Astrocyte (in vitro differentiated cells and primary cell): Measurements from ENCODE around the gene SEMA6C. TPM values are rescaled to one million over a fixed set of nuclear protein-coding genes. Genes with fewer than 3 reads are reported as not detected.

Experiments
- DNase-seq: peaks from one replicate; pipeline ENCODE4 v3.0.0-alpha.2; 2010; ENCODE audit warnings: low read depth
- FAIRE-seq: peaks from 2 replicates; lab custom pipeline; 2011; peaks lifted over from hg19 to GRCh38; lab: Jason Lieb, UNC
- H2AFZ ChIP-seq: 2 replicates; pipeline ENCODE4 v1.6.0; 2012; ENCODE audit warnings: low read depth, low read length, inconsistent platforms
- H3K27ac ChIP-seq: 2 replicates; pipeline ENCODE4 v1.5.1; 2011; ENCODE audit warnings: low read depth, low read length, inconsistent platforms
- H3K27me3 ChIP-seq: 2 replicates; pipeline ENCODE4 v1.6.0; 2011; ENCODE audit warnings: low read length, inconsistent platforms; ENCODE audit not compliant: insufficient read depth
- H3K36me3 ChIP-seq: 2 replicates; pipeline ENCODE4 v1.5.1; 2011; ENCODE audit warnings: low read length, inconsistent platforms; ENCODE audit not compliant: insufficient read depth
- H3K4me1 ChIP-seq: 2 replicates; pipeline ENCODE4 v1.5.1; 2011; ENCODE audit warnings: low read length, inconsistent platforms; ENCODE audit not compliant: insufficient read depth
- H3K4me2 ChIP-seq: 2 replicates; pipeline ENCODE4 v1.6.0; 2012; ENCODE audit warnings: low read length, inconsistent platforms
- H3K4me3 ChIP-seq: 2 replicates; pipeline ENCODE4 v1.5.1; 2011; ENCODE audit warnings: low read depth, mild to moderate bottlenecking, low read length, inconsistent platforms; ENCODE audit not compliant: insufficient read depth
- H3K79me2 ChIP-seq: 2 replicates; pipeline ENCODE4 v1.6.0; 2012; ENCODE audit warnings: mild to moderate bottlenecking, low read length, inconsistent platforms; ENCODE audit not compliant: insufficient read depth
- H3K9ac ChIP-seq: 2 replicates; pipeline ENCODE4 v1.6.0; 2012; ENCODE audit warnings: mild to moderate bottlenecking, low read length, inconsistent platforms
- H3K9me3 ChIP-seq: 2 replicates; pipeline ENCODE4 v1.5.1; 2012; ENCODE audit warnings: low read depth, mild to moderate bottlenecking, low read length, inconsistent platforms; ENCODE audit not compliant: insufficient read depth
- H4K20me1 ChIP-seq: 2 replicates; pipeline ENCODE4 v1.6.0; 2012; ENCODE audit warnings: low read length, inconsistent platforms; ENCODE audit not compliant: insufficient read depth
- H3K27ac Mint-ChIP-seq: one replicate; pipeline ENCODE4 v1.8.0; 2021; ENCODE audit warnings: mild to moderate bottlenecking, mixed read lengths; ENCODE audit not compliant: unreplicated experiment
- H3K27me3 Mint-ChIP-seq: one replicate; pipeline ENCODE4 v1.8.0; 2021; ENCODE audit warnings: low read depth, mixed read lengths; ENCODE audit not compliant: unreplicated experiment
- H3K36me3 Mint-ChIP-seq: one replicate; pipeline ENCODE4 v1.8.0; 2021; ENCODE audit warnings: low read depth, mixed read lengths; ENCODE audit not compliant: unreplicated experiment
- H3K4me1 Mint-ChIP-seq: one replicate; pipeline ENCODE4 v1.8.0; 2021; ENCODE audit warnings: low read depth, mixed read lengths; ENCODE audit not compliant: unreplicated experiment
- H3K4me3 Mint-ChIP-seq: one replicate; pipeline ENCODE4 v1.8.0; 2021; ENCODE audit warnings: mild to moderate bottlenecking, moderate library complexity, mixed read lengths; ENCODE audit not compliant: unreplicated experiment
- H3K9me3 Mint-ChIP-seq: one replicate; pipeline ENCODE4 v1.8.0; 2021; ENCODE audit warnings: mild to moderate bottlenecking, mixed read lengths; ENCODE audit not compliant: unreplicated experiment
- CTCF ChIP-seq: IDR thresholded peaks from 2 replicates; pipeline ENCODE4 v1.5.1; 2011; ENCODE audit warnings: low read depth, mild to moderate bottlenecking, inconsistent platforms, low read length, moderate library complexity; ENCODE audit not compliant: insufficient read depth
- EZH2 ChIP-seq: IDR thresholded peaks from 2 replicates; pipeline ENCODE4 v1.6.1; 2012; ENCODE audit warnings: mild to moderate bottlenecking, low read length, inconsistent platforms; ENCODE audit not compliant: insufficient read depth
- total RNA-seq: library from RNA; stranded (reverse); gene quantifications from 2 replicates; pipeline ENCODE4 v1.2.1, GENCODE V29; 2021

SEMA6C gene
- total RNA-seq, 1 donor from 2014 or later = 7.4 TPM

- Mint-ChIP-seq H3K27ac (no peak overlapping the region), H3K4me3 (no peak overlapping the region), H3K27me3 (no peaks in the 10 kb centered on the region), H3K36me3 (peaks cover 27% of the 10 kb centered on the region), H3K9me3 (no peaks in the 10 kb centered on the region), H3K4me1 (no peaks in the 10 kb centered on the region)
- H3K9me3 ChIP-seq = no peaks in the 10 kb centered on the region
- H3K4me1 ChIP-seq = no peaks in the 10 kb centered on the region
- DNase-seq (no peak), FAIRE-seq (no peak)
- no peak overlapping the region for H3K9ac ChIP-seq
- H3K79me2 ChIP-seq = no peaks in the 10 kb centered on the region
- TF ChIP-seq EZH2 (no peak), CTCF (no peak)
- H3K27me3 ChIP-seq = no peaks in the 10 kb centered on the region
- no peak overlapping the region for H3K27ac ChIP-seq
- H4K20me1 ChIP-seq = no peaks in the 10 kb centered on the region
- H3K4me3 ChIP-seq = no peak overlapping the region
- no peak overlapping the region for H3K4me2 ChIP-seq
- H2AFZ ChIP-seq = no peak overlapping the region
- peaks cover 14% of the 10 kb centered on the region for H3K36me3 ChIP-seq
These were observed 28.8 kb upstream of the SEMA6C start for GRCh38 chr1:151175041-151175741.

GRCh38 chr1:151171190-151171589 is 24.8 kb upstream of the SEMA6C start:
- H3K9me3 Mint-ChIP-seq = no peaks in the 10 kb centered on the region
- Histone ChIP-seq H3K4me1 (peaks cover 7% of the 10 kb centered on the region), H3K27ac (no peak overlapping the region), H2AFZ (no peak overlapping the region), H3K36me3 (peaks cover 7% of the 10 kb centered on the region), H3K27me3 (no peaks in the 10 kb centered on the region), H4K20me1 (peaks cover 6% of the 10 kb centered on the region), H3K9ac (no peak overlapping the region), H3K79me2 (peaks cover 20% of the 10 kb centered on the region), H3K4me3 (no peak overlapping the region), H3K4me2 (no peak overlapping the region), H3K9me3 (no peaks in the 10 kb centered on the region)
- peaks cover 6% of the 10 kb centered on the region for H3K4me1 Mint-ChIP-seq
- peak overlapping the region; percentile 22 for H3K27ac Mint-ChIP-seq
- TF ChIP-seq CTCF (no peak), EZH2 (no peak)
- no peak for DNase-seq
- H3K4me3 Mint-ChIP-seq = peak overlapping the region; percentile 2
- no peaks in the 10 kb centered on the region for H3K27me3 Mint-ChIP-seq
- peaks cover 23% of the 10 kb centered on the region for H3K36me3 Mint-ChIP-seq
- no peak for FAIRE-seq

GRCh38 chr1:151167116-151167515 is 20.7 kb upstream of the SEMA6C start:
- peak overlapping the region; percentile 96 for H3K4me3 Mint-ChIP-seq
- H2AFZ ChIP-seq = no peak overlapping the region
- peaks cover 11% of the 10 kb centered on the region for H3K4me1 Mint-ChIP-seq
- H3K27me3 Mint-ChIP-seq = no peaks in the 10 kb centered on the region
- no peak for TF ChIP-seq CTCF
- TF ChIP-seq EZH2 = no peak
- H3K4me1 ChIP-seq = peaks cover 15% of the 10 kb centered on the region
- FAIRE-seq (no peak), DNase-seq (no peak)
- H3K9ac ChIP-seq = peak overlapping the region; percentile 98
- no peaks in the 10 kb centered on the region for H3K27me3 ChIP-seq
- H3K79me2 ChIP-seq = peaks cover 41% of the 10 kb centered on the region
- H3K36me3 Mint-ChIP-seq = peaks cover 18% of the 10 kb centered on the region
- no peaks in the 10 kb centered on the region for H3K9me3 Mint-ChIP-seq
- peak overlapping the region; percentile 91 for H3K27ac ChIP-seq
- H3K4me3 ChIP-seq = peak overlapping the region; percentile 99
- peak overlapping the region; percentile 94 for H3K27ac Mint-ChIP-seq
- H4K20me1 ChIP-seq = peaks cover 6% of the 10 kb centered on the region
- peak overlapping the region; percentile 95 for H3K4me2 ChIP-seq
- no peaks in the 10 kb centered on the region for H3K9me3 ChIP-seq
- H3K36me3 ChIP-seq = no peaks in the 10 kb centered on the region
